Smooth muscle cell of the brain vasculature (primary cell): ENCODE results near the gene TAF11L4.
"Not testable (repeated sequence)": the region's sequence is repeated elsewhere in the genome, so short reads cannot be mapped to it uniquely, and the experiment has no call there.

Experiments used
- DNase-seq: peaks from one replicate; pipeline ENCODE4 v3.0.0-alpha.2; 2012; ENCODE audit warnings: low read depth, low spot score

The TAF11L4 gene

DNA sequence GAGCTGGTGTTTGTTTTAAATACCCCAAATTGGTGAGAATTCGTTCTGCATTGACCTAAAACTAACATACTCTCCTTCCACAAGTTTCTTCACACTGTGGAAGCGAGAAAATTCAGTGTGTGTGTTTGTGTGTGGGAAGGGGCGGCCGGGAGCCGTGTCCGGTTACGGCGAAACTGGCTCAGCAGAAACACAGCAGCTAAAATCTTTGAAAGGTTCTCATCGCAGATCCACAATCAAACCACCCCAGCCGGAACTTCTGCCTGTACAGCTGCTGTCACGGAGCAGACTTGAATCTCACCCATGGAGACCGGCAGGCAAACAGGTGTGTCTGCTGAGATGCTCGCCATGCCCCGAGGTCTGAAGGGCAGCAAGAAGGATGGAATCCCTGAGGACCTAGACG lies at the start of gene TAF11L4:
Gene TAF11L4, plus strand, starts transcription at position 301 of the 400 bp plus-strand sequence.
- DNase-seq: not testable (repeated sequence)

DNA sequence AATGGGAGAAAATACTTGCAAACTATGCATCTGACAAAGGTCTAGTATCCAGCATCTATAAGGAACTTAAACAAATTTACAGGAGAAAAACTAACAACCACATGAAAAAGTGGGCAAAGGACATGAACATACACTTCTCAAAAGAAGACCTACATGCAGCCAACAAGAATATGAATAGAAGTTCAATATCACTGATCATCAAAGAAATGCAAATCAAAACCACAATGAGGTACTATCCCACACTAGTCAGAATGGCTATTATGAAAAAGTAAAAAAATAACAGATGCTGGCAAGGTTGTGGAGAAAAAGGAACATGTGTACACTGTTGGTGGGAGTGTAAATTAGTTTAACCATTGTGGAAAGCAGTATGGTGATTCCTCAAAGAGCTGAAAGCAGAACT lies 46.5 kb upstream of the TAF11L4 start:
- not testable (repeated sequence) for DNase-seq

DNA sequence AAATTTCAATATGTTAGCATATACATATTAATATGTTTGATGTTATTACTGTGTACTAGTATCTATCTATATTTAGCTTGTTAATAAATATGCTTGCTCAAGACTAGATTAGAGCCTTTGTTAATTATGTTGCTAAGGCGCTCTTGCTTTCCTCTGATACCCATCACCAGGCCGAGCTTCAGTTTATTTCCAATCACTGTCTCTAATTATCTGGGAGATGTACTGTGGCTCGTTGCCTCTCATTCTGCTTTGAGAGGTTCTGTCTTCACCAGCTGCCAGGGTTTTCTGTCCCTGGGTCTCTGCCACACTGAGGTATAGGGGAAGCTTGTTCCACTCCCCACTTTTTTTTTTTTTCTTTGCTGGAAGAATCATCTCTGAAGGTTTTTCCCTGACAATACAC lies 44.6 kb upstream of the TAF11L4 start:
- no peak for DNase-seq

- DNase-seq: no peak
Observed at GRCh38 chr5:17477573-17478265, 43.9 kb upstream of the TAF11L4 start.

DNA sequence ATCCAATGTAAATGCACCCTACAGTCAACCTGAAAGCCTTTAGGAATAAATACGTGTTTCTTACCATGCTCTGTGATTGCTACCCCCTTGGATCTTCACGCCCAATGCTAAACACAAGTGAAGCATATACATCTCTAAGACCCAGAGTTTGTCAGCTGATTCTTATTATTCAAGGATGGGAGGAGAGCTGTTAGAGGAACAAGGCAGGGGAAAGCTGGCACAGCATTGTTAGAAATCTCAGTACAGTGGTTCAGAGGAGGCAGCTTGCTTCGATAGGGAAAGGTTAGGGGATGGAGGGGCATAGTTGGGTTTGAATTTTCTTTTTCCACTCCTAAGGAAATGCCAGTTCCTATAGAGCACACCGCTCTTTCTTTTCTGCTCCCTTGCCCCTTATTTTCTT lies 40.2 kb upstream of the TAF11L4 start:
- no peak for DNase-seq

DNA sequence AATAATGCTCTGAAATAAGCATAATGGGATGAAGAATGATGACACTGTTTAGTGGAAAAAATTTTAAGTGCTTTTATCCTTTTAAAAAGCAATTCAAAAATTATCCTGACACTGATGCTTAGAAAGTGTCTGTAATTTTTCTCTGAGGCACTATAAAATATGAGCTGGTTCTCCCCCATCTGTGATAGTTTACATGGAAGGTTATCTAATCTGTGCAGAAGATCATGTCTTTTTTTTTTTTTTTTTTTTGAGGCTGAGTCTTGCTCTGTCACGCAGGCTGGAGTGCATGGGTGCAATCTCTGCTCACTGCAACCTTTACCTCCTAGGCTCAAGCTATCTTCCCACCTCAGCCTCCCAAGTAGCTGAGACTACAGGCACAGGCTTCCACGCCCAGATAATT lies 38.8 kb upstream of the TAF11L4 start:
- no peak for DNase-seq

DNA sequence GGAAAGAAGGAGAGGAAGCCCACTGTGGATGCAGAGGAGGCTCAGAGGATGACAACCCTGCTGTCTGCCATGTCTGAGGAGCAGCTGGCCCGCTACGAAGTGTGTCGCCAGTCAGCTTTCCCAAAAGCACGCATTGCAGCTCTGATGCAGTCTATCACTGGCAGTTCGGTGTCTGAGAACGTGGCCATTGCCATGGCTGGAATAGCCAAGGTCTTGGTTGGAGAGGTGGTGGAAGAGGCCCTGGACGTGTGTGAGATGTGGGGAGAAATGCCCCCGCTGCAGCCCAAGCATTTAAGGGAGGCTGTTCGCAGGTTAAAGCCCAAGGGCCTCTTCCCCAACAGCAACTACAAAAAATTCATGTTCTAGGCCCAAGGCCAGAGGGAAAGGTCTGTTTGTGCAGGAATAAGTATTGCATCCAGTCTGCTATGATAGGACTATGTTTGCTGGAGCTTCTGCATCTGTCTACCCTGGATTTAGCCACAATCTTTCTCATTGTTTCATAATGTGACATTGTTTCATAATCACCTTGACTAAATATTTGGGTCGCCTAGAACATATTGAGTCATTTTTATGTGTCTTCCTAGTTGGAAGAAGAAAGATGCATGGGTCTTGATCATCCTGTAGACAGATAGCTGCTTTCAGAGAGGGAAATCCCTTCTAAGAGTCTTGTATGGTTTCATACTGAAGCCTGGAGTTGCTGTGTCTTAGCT lies 35.0 kb upstream of the TAF11L4 start:
- DNase-seq: not testable (repeated sequence)

DNA sequence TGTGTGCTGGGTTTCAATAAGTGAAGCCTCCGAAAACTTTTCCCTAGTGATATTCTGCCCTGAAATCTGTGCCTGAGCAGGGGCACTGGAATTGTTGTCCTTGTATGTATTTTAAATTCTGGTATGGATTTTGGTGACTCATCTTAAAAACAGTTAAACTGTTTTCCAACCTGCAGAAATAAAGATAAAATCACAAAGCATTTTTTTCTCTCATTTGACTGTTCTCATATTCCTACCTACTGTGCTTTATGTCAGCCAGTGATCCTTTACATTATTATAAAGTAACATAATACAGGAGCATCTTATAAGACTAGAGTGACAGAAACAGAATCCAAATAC lies 34.5 kb upstream of the TAF11L4 start:
- DNase-seq: no peak

DNA sequence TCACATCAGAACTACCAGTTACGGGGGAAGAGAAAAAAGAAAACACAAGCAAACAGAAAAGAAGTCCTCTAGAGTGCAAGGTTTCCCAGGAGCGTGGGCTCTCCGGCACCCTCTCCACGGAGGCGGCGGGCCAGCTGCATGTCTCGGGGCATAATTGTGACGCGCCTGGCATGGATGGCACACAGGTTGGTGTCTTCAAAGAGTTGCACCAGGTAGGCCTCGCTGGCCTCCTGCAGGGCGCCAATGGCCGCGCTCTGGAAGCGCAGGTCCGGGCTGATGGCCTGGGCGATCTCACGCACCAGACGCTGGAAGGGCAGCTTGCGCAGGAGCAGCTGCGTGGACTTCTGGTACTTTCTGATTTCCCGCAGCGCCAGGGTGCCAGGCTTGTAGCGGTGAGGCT lies 30.3 kb upstream of the TAF11L4 start:
- not testable (repeated sequence) for DNase-seq

DNA sequence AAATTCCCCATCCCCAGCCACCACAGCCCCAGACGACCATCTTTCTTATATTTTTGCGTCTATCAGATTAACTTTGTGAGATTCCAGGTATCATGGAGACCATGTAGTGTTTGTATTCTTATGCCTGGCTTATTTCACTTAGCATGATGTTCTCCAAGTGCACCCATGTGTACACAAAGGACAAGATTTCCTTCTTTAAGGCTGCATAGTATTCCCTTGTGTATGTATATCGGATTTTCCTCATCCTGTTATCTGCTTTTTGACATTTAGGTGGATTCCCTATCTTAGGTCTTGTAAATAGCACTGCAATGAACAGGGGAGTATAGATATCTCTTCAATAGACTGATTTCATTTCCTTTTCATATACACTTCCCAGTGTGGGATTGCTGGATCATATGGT lies 28.8 kb upstream of the TAF11L4 start:
- DNase-seq: no peak

- no peak for DNase-seq
Observed at GRCh38 chr5:17497446-17497845, 24.2 kb upstream of the TAF11L4 start.

GRCh38 chr5:17497931-17498330 lies 23.7 kb upstream of the TAF11L4 start, which contains the start of gene TAF11L2:
Gene TAF11L2, plus strand, starts transcription at chr5:17498231.
- not testable (repeated sequence) for DNase-seq

DNA sequence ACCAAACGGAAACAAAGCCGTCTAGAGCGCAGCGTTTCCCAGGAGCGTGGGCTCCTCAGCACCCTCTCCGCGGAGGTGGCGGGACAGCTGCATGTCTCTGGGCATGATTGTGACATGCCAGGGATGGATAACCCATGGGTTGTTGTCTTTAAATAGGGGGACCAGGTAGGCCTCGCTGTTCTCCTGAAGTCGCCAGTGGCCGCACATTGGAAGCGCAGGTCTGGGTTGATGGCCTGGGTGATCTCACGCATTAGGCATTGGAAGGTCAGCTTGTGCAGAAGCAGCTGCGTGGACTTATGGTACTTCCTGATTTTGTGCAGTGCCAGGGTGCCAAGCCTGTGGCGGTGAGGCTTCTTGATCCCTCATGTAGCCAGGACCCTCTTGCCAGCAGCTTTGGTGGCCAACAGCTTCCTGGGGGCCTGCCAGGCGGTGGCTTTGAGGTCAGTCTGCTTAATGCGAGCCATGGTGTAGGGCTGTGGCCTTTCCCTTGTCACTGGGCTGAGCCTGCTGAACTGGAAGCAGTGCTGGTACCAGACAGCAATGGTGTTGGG lies 9.8 kb upstream of the TAF11L4 start:
- DNase-seq: no peak

DNA sequence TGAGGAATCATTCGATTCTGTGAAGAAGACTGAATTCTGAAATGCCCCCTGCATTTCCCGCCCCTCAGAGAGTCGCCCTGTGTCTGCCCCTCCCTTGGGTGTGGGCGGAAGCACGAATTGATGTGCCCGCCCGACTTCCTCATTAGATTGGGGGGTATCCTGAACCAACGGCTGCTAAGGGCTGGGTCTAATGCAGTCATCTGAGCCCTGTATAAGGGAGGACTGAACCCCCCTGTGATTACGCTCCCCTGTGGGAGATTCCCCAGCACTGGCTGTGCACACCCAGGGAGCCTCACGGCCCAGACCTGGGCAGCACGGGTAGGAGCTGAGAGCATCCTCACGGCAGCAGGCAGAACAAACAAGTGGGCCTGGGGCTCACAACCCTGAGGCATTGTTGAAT lies 4.1 kb upstream of the TAF11L4 start:
- DNase-seq: not testable (repeated sequence)

DNA sequence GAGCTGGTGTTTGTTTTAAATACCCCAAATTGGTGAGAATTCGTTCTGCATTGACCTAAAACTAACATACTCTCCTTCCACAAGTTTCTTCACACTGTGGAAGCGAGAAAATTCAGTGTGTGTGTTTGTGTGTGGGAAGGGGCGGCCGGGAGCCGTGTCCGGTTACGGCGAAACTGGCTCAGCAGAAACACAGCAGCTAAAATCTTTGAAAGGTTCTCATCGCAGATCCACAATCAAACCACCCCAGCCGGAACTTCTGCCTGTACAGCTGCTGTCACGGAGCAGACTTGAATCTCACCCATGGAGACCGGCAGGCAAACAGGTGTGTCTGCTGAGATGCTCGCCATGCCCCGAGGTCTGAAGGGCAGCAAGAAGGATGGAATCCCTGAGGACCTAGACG lies 3.5 kb upstream of the TAF11L4 start, which contains the start of gene TAF11L3:
Gene TAF11L3, plus strand, starts transcription at position 301 of the 400 bp plus-strand sequence.
- not testable (repeated sequence) for DNase-seq

DNA sequence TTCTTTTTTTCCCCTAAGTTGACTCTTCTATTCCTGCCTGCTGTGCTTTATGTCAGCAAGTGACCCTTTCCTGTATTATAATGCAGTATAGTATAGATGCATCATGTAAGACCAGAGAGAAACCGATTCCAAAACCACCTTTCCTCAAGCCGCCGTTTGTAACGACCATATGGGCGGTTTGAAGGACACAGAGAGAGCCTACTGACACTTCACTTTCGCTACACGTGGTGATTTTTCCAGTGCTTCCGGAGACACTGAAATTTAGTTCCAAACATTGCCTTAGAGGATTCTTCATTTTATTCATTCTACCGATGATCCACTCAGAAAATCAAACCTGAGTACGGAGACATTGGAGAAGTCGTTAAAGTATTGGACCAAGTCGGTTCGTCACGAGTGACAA lies 2.1 kb upstream of the TAF11L4 start:
- DNase-seq: not testable (repeated sequence)

- DNase-seq: not testable (repeated sequence)
Observed at GRCh38 chr5:17524935-17525334, 3.3 kb downstream of the TAF11L4 start, which contains the start of gene TAF11L5. Gene TAF11L5, plus strand, starts transcription at chr5:17525235.

- not testable (repeated sequence) for DNase-seq
Observed at GRCh38 chr5:17526504-17526903, 4.9 kb downstream of the TAF11L4 start.

DNA sequence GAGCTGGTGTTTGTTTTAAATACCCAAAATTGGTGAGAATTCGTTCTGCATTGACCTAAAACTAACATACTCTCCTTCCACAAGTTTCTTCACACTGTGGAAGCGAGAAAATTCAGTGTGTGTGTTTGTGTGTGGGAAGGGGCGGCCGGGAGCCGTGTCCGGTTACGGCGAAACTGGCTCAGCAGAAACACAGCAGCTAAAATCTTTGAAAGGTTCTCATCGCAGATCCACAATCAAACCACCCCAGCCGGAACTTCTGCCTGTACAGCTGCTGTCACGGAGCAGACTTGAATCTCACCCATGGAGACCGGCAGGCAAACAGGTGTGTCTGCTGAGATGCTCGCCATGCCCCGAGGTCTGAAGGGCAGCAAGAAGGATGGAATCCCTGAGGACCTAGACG lies 6.8 kb downstream of the TAF11L4 start, which contains the start of gene TAF11L6:
Gene TAF11L6, plus strand, starts transcription at position 301 of the 400 bp plus-strand sequence.
- DNase-seq: not testable (repeated sequence)
